Activated CD4-positive, alpha-beta T cell treated with anti-CD3 and anti-CD28 coated beads, Interleukin-2, amount 50 U/mL, for 4 hours (primary cell): Measurements from ENCODE around the gene NT5C1A.
A peak's percentile ranks its signal among the peaks of the same experiment; 100 is the strongest.

Experiments
- DNase-seq, 2 experiments: peaks; one replicate each; pipeline ENCODE4 v3.0.0-alpha.2; 2020

NT5C1A gene

DNA sequence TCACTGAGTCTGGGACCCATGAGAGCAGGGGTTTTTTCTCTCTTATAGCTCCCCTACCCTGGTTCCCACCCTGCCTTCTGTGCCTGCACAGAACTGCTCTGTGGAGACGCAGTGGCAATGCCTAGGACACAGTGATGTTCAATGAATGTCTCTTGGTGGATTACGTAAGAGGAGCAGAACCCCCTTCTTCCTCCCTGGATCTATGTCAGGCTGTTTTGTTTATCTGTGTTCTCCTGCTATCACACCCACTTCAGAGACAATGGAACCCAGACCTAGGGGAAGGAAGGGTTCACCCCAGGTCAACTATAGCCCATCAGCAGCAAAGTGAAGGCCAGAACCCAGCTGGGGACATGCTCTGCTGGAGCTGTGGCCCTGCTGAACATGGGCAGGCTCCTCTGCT is 17.3 kb upstream of the NT5C1A start:
- DNase-seq, result no peak

DNA sequence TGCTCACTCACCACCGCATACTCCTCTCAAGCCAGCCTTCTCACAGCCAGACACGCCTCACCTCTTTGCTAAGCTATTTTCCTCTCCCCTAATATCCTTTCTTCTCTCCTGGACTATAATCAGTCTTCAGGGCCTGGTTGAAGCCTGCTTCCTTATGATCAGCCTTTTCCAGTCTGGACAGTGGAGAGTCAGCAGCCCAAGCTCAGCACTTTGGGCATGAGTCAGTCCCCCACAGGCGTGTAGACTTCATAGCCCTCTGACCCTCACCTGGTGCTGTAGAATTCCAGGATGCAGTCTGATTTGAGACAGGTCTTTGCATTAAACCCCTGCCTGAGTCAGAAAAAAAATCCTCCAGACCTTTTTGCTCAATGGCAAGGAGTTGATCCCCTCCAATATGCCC is 16.8 kb upstream of the NT5C1A start:
- DNase-seq, result no peak

GRCh38 chr1:39687243-39687642 is 15.3 kb upstream of the NT5C1A start:
- DNase-seq, result no peak

GRCh38 chr1:39685071-39685470 is 13.2 kb upstream of the NT5C1A start:
- DNase-seq, result no peak

GRCh38 chr1:39684313-39684664 is 12.4 kb upstream of the NT5C1A start:
- DNase-seq, result no peak

DNA sequence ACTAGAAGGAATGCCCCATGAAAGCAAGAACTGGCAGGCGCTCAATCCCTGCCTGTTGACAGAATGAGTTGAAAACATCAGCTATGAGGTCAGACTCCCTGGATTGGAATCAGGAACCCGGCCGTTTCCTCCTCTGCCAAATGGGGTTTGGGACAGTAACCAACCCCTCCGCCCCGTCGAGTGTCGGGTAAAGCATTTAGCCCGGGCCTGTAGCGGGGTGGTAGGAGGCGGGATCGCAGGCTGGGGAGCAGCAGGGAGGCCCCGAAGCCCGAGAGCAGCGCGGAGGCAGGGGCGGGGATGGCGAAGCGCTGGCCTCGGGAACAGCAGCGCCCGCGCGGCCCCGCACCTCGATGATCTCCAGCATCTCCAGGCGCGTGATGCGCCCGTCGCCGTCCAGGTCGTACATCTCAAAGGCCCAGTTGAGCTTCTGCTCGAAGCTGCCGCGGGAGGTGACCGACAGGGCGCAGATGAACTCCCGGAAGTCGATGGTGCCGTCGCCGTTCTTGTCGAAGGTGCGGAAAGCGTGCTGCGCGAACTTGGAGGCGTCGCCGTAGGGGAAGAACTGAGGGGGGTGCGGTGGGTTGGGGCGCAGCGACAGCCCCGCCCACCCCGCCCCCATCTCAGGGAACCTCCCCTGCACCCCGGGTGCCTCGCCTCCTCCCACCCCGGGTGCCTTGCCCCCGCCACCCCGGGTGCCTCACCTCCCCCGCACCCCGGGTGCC is 11.8 kb upstream of the NT5C1A start:
- DNase-seq, result peak; percentile 42 to 53

- no peak for DNase-seq
Measured at GRCh38 chr1:39681999-39682398, 10.1 kb upstream of the NT5C1A start.

DNA sequence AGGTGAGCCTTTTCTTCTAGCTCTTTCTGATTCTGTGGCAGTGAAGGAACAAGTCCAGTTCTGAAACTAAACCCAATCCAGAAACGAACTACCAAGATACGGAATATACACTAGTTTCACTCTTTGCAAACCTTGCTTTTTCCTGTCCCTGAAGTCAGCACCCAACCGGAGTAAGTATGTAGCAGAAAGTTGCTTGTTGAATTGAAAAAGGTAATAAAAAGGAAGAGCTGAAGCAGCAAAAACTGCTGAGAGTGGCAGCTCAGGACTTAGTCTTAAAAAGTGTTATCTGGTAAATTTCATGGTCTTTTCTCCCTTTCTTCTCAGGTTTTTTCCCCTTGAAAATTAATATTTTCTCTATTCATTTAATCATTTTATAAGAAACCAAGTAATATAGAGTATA is 9.4 kb upstream of the NT5C1A start:
- no peak for DNase-seq

GRCh38 chr1:39680751-39681150 is 8.8 kb upstream of the NT5C1A start:
- DNase-seq, result no peak

GRCh38 chr1:39679821-39680220 is 7.9 kb upstream of the NT5C1A start:
- no peak for DNase-seq

DNA sequence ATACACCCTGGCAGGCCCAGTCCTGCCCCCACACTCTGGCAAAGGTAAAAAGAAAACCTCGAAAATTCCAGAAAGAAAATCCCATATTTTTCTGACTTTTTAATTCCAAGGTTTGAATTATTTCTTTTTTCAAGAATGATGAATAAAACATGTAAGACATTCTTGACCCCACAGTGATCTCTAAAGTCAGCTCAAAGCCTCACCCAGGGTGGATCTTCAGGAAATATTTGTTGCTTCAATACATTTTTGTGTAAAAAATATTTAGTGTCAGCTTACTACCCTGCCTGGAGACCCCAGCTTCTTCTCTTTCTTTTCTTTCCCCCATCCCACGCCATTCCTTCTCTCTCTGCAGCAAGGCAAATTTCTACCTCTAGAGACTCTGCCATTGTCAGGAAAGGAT is 7.0 kb upstream of the NT5C1A start:
- DNase-seq, result no peak

GRCh38 chr1:39677645-39678044 is 5.7 kb upstream of the NT5C1A start:
- no peak for DNase-seq

- no peak for DNase-seq
Measured at GRCh38 chr1:39676948-39677548, 5.1 kb upstream of the NT5C1A start.

- no peak for DNase-seq
Measured at GRCh38 chr1:39675220-39675619, 3.3 kb upstream of the NT5C1A start.

DNA sequence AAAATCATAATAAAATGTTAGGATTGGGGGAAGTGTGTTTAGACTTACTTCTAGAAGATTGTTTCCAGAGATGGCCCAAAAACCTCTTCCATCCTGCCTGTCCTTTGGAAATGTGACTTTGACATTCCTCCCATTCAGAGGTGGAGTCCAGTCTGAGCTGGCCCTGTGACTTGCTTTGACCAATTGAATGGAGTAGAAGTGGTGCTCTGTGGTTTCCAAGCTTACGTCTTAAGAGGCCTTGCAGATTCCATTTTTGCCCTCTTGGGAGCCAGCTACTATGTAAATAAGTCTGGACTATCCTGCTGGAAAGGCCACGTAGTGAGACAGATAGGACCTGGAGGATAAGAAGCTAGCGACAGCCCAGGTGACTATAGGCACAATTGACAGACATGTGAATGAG is 1.3 kb upstream of the NT5C1A start:
- DNase-seq, result no peak

DNA sequence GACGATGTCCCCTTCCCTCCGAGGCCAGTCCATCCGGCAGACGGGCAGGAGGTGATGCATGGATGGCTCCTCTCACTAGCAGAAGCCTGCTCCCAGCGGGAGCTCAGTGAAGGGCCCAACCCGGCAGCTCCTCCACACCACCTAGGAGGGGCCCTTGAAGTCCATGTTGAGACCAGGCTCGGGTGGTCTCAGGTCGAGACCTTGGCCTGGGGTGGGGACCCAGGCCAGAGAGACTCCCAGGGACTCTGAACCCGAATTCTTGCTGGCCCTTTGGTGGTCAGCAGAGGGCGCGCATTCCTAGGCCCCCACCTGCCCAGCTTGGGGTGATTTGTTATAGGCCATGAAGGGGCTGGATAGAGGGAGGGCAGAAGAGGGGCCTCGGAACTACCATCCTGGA is 642 bp upstream of the NT5C1A start:
- DNase-seq, result peak in 1 of 2 experiments; percentile 13

GRCh38 chr1:39671433-39671792 is 494 bp downstream of the NT5C1A start:
- DNase-seq, result no peak

- DNase-seq, result no peak
Measured at GRCh38 chr1:39670689-39671088, 1.2 kb downstream of the NT5C1A start.

GRCh38 chr1:39668894-39669293 is 3.0 kb downstream of the NT5C1A start:
- DNase-seq, result no peak

- no peak for DNase-seq
Measured at GRCh38 chr1:39668111-39668510, 3.8 kb downstream of the NT5C1A start.

DNA sequence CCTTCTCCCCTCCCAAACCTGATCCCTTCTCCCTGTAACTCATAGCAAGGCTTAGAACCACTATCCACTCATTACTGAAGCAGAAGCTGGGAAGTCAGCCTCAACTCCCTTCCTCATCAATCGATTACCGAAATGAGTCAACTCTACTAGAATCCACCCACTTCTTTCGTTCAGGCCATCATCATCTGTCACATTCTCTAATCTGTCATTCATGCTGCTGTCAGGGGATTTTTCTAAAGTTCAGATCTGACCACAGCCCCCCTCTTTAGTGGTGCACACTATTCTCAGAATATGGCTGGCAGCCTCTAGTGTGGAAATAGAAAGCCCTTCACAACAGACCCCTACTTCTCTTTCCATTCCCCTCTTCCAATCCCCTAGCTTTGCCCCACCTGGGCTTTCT is 5.1 kb downstream of the NT5C1A start:
- DNase-seq, result no peak

GRCh38 chr1:39663559-39663958 is 8.3 kb downstream of the NT5C1A start:
- no peak for DNase-seq

GRCh38 chr1:39662861-39663260 is 9.0 kb downstream of the NT5C1A start:
- DNase-seq, result no peak

DNA sequence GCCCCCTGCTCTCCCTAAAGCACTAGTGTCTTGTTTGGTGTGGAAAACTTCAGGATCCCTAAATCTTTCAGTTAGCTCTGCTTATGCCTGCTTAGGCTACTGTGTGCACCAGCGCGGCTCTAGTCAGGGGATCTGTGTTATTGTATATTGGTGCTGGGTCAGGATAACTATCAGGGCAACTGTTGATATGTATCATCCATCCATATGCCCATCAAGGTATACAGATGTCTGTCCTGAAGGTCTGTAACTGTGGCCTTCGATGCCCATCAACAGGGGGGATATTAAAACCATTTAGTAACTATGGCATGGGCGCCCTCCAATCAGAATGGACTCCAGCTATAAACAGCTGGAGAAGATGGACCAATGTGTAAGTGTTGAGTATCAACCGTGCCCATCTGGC is 12.4 kb downstream of the NT5C1A start:
- DNase-seq, result no peak

- no peak for DNase-seq
Measured at GRCh38 chr1:39659110-39659509, 12.8 kb downstream of the NT5C1A start.
